C4-2B (cell line): ENCODE data around the gene HOXA13.

Experiments
- H3K27ac ChIP-seq: fragments of 450-650 bp; 2 replicates; pipeline ENCODE4 v1.5.1; 2017
- ZFX ChIP-seq: fragments of 450-650 bp; IDR thresholded peaks from 2 replicates; pipeline ENCODE4 v1.6.1; 2017
- TF ChIP-seq, protein P1 (sequence below): fragments of 450-650 bp; conservative IDR thresholded peaks from 2 replicates; pipeline ENCODE4 v1.5.1; 2017; ENCODE audit warnings: mild to moderate bottlenecking

The HOXA13 gene

DNA sequence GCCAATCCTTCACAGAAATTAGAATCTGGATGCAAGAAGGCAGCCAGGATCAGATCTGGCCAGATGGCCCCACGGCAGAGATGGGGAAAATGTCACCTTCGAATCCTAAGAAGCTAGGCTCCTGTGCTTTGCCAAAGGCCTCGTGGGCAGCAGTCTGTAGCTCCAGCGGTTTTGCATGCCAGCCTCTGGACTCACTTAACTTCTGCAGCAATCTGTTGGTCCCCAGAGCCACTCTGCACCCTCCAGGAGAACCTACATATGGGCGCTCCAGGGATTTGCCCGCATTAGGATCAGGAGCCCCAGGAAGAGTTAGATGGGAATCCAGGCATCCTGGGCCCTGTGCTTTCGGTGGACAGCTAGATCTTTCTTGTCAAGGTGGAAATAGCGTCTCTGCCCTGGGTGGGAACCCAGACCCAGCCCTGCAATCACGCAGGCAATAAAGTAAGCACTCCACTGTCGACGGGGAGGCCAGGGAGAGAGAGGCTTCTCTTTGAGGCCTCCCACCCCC, 10.1 kb upstream of the HOXA13 start:
- TF ChIP-seq, protein P1, sequence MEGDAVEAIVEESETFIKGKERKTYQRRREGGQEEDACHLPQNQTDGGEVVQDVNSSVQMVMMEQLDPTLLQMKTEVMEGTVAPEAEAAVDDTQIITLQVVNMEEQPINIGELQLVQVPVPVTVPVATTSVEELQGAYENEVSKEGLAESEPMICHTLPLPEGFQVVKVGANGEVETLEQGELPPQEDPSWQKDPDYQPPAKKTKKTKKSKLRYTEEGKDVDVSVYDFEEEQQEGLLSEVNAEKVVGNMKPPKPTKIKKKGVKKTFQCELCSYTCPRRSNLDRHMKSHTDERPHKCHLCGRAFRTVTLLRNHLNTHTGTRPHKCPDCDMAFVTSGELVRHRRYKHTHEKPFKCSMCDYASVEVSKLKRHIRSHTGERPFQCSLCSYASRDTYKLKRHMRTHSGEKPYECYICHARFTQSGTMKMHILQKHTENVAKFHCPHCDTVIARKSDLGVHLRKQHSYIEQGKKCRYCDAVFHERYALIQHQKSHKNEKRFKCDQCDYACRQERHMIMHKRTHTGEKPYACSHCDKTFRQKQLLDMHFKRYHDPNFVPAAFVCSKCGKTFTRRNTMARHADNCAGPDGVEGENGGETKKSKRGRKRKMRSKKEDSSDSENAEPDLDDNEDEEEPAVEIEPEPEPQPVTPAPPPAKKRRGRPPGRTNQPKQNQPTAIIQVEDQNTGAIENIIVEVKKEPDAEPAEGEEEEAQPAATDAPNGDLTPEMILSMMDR = no peak
- no peak for TF ChIP-seq ZFX
- no peak overlapping the region for H3K27ac ChIP-seq

DNA sequence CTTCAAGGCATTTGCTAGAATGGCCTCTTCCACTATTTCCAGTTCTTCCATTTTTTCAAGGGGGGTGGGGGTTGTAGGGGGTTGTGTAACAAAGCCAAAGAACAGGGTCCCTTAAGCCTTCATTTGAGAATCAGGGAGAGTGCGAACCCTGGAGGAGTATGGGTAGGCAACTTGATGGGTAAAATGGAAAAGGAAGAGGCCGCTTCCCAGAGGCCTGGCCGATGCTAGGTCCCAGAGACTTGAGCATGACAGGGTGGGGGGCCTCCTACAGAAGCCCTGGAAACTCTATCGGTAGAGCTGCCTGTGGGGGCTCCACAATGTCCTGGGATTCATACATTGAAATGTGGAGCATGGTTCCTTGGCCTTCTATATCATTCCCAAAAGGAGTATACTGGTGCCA, 9.1 kb upstream of the HOXA13 start:
- no peak overlapping the region for H3K27ac ChIP-seq
- no peak for TF ChIP-seq ZFX
- TF ChIP-seq, protein P1 = no peak

DNA sequence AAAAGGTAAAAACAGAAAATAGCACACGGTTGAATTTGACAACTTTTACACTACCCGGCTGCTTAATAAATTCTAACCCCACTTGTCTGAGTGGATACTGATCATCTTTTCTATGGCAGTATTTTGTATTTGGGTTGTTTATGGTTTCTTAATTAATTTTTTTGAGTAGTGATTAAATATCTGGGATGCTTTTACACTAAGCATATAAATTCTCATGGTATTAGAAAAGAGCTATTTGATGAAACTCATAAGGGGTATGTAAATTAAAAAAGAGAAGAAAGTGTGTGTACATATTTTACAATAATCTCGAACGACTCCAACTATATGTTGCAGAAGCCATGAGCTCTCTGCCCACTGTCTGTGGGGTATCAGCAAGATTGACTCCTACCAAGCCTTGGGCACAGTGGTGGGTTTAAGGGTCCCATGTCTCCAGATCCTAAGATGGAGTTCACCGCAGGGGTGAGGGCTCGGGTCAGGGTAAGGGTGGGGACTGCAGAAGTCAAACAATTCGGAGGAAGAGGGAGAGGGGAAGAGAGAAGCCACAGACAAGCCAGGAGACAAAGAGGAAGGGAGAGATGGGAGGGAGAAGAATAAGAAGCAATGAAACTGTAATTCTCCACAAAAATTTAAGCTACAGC, 7.6 kb upstream of the HOXA13 start:
- no peak for TF ChIP-seq ZFX
- TF ChIP-seq, protein P1 = no peak
- H3K27ac ChIP-seq = no peak overlapping the region

DNA sequence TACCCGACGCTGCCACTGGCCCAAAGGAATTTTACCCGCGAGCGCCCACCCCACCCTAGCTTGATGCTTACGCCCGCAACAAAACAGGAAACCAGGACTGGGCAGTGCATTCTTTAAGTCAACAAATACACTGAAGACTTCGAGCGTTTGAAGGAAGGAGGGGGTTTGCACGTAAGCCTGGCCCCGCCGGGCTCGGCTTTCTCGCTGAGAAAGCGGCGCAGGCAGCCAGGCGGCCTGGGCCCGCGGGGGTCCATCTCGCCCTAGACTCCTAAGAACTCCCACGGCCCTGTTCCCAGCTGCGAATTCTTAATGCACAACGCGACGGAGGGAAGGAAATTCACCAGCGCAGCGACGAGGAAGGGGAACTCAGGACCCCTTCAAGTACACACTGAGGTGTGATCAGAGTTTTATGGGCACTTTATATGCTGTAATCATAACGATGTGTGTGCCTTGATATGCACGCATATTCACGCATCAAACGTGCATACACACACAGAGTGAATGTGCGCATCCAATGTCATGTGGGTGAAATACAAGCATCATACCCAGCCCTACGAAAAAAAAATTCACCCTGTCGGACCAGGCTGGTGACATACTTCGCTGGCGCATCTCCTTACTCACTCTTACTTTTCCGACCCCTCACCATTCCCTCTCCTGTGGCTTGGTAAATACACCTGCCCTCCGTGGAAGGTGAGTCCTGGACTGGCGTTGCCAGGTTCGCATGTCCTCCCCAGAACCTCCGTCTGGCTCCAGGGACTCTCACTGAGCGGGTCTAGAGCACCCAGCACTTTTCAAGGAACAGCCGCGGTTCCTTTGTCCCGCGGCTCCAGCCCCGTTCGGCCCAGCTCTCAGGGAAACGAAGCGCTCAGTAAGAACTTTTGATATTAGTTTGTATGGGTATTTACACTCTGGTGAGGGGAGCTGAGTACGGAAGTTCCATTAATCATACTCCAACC, 5.7 kb upstream of the HOXA13 start:
- no peak overlapping the region for H3K27ac ChIP-seq
- TF ChIP-seq ZFX = no peak
- TF ChIP-seq, protein P1 = no peak

DNA sequence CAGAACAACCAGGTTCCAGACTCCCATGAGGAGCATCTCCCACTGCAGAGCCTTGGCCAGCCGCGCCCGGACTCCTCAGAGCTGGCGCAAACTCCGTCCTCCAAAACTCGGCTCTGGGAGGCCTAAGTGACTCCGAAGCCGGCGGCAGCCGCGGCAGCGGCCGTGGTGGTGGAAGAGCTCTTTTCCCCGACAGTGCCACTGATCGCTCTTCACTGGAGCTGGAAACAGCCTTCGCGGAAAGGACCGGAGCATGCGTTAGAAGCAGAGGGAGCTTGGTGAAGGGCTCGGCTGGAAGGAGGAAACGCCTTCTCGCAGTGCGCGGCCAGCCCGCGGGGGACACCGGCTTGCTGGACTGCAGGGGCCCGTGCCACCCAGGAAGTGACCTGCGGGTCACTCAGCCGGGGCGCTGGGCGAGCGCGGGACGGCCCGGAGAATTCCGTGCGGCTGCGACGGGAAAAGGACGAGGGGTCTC, 5.0 kb upstream of the HOXA13 start:
- H3K27ac ChIP-seq = no peak overlapping the region
- TF ChIP-seq, protein P1 = no peak
- TF ChIP-seq ZFX = no peak

DNA sequence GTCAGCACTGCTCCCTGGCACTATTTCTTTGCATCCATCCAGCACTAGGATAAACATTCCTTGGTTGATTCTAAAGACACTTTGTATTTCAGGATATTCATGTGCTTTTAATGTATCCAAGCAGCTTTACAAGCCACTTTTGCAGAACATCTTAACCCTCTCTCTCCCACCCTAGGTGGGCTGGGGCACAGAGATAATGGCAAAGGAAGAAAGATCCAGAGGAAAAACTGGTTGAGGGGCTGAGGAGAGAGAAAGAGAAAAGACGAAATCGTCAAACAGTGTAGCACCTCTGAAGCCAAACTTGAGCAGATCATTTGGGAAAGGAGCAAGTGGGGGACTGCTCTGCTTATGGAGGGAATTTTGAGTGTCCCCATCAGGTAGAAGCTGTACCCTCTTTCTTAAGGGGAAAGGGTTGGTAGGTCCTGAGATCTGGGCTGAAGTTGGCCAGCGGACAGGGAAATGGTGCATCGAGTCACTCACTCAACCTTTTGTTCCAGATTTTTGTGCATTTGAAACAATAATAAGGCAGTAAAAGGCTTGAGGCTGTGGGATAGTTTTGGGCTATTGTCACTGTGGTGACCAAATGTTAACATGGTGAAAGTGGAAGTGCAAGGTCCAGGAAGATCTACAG, 4.2 kb upstream of the HOXA13 start:
- no peak overlapping the region for H3K27ac ChIP-seq
- TF ChIP-seq, protein P1 = no peak
- TF ChIP-seq ZFX = no peak
